ENCODE results near the gene ETF1. TPM values are rescaled to one million over a fixed set of nuclear protein-coding genes. Genes with fewer than 3 reads are reported as not detected.

ETF1 gene
- total and polyA plus RNA-seq, 9 of the 15 experiments (the other 6 are each of a cell fraction or from before 2014, with no cell fraction given), result 53.7 to 209 (median 164) TPM

- peak; percentile 62 for TF ChIP-seq PRDM10 (IDR thresholded peaks at IDR 0.05; ENCODE audit: partially characterized antibody)
- TF ChIP-seq VEZF1 (CRISPR knock-in tag; IDR thresholded peaks at IDR 0.05), result no peak
- 0 out of 4 replicates have a peak, but pooled peaks of 1 of the 2 experiments have one; percentile 71 for TF ChIP-seq UBTF (IDR thresholded peaks at IDR 0.05; ENCODE audit: borderline replicate concordance in 1 of 2, low read depth in 2 of 2, low read length in 2 of 2)
- no peak for TF ChIP-seq MCM3 (IDR thresholded peaks at IDR 0.05)
- TF ChIP-seq FOXK1 (CRISPR knock-in tag; IDR thresholded peaks at IDR 0.05; ENCODE audit: borderline replicate concordance), result no peak
- 0 out of 2 replicates have a peak, but pooled peaks have one; percentile 80 for TF ChIP-seq FOXP1 (CRISPR knock-in tag; IDR thresholded peaks at IDR 0.05)
- no peak for TF ChIP-seq FOXA1 (IDR thresholded peaks at IDR 0.05; ENCODE audit: borderline replicate concordance)
- TF ChIP-seq ZNF175 (CRISPR knock-in tag; IDR thresholded peaks at IDR 0.05; ENCODE audit: low read depth), result peak; percentile 17; the same call in 1 of the 2 replicates
- no peak for TF ChIP-seq ZNF146 (CRISPR knock-in tag; IDR thresholded peaks at IDR 0.05; ENCODE audit: unreplicated experiment)
- no peak for TF ChIP-seq SFPQ (IDR thresholded peaks at IDR 0.05; ENCODE audit: low read depth, low read length)
- peak in 1 of 2 experiments; percentile 54 for TF ChIP-seq AFF1 (IDR thresholded peaks at IDR 0.05; ENCODE audit: low read depth in 1 of 2, partially characterized antibody in 2 of 2)
- no peak for TF ChIP-seq ZNF507 (tag; conservative IDR thresholded peaks at IDR 0.05)
- TF ChIP-seq KAT2B (IDR thresholded peaks at IDR 0.05; ENCODE audit: low read depth, low read length), result no peak
These were observed 681 bp upstream of the ETF1 start (continued) for GRCh38 chr5:138543730-138544104.
